Measurements from ENCODE around the gene DCN. TPM values are rescaled to one million over a fixed set of nuclear protein-coding genes. Genes with fewer than 3 reads are reported as not detected.

Gene DCN
- total RNA-seq = 2.7 and 32.6 TPM in 2 replicates

- Histone ChIP-seq H3K36me3 (ENCODE audit: control insufficient read depth, insufficient read depth, low read length) (no peaks in the 10 kb centered on the region), H3K27me3 (ENCODE audit: control insufficient read depth, insufficient read depth, low read length) (no peaks in the 10 kb centered on the region), H3K4me3 (ENCODE audit: low read depth, low read length) (no peak within 1 kb of the TSS)
- DNase-seq (ENCODE audit: low read depth) (no peak), FAIRE-seq (no peak)
- TF ChIP-seq CTCF (IDR thresholded peaks at IDR 0.05; ENCODE audit: insufficient read depth, low read length, severe bottlenecking) = no peak
Observed at GRCh38 chr12:91182636-91183455, at the start of gene DCN. Gene DCN, minus strand, starts transcription at chr12:91182817. Its CDS starts 4,265 bp downstream, at chr12:91178552.

- no peaks in the 10 kb centered on the region for H3K27me3 ChIP-seq (ENCODE audit: control insufficient read depth, insufficient read depth, low read length)
- no peaks in the 10 kb centered on the region for H3K36me3 ChIP-seq (ENCODE audit: control insufficient read depth, insufficient read depth, low read length)
- no peak overlapping the region for H3K4me3 ChIP-seq (ENCODE audit: low read depth, low read length)
- FAIRE-seq (no peak), DNase-seq (ENCODE audit: low read depth) (no peak)
- TF ChIP-seq CTCF (IDR thresholded peaks at IDR 0.05; ENCODE audit: insufficient read depth, low read length, severe bottlenecking) = no peak
Observed at GRCh38 chr12:91230841-91231240, 48.2 kb upstream of the DCN start.

- no peak overlapping the region for H3K4me3 ChIP-seq (ENCODE audit: low read depth, low read length)
- FAIRE-seq = no peak
- no peaks in the 10 kb centered on the region for H3K36me3 ChIP-seq (ENCODE audit: control insufficient read depth, insufficient read depth, low read length)
- TF ChIP-seq CTCF (IDR thresholded peaks at IDR 0.05; ENCODE audit: insufficient read depth, low read length, severe bottlenecking) = no peak
- DNase-seq (ENCODE audit: low read depth) = no peak
- H3K27me3 ChIP-seq (ENCODE audit: control insufficient read depth, insufficient read depth, low read length) = no peaks in the 10 kb centered on the region
Observed at GRCh38 chr12:91226951-91227350, 44.3 kb upstream of the DCN start.

- no peaks in the 10 kb centered on the region for H3K27me3 ChIP-seq (ENCODE audit: control insufficient read depth, insufficient read depth, low read length)
- DNase-seq (ENCODE audit: low read depth) = peak; percentile 47
- H3K4me3 ChIP-seq (ENCODE audit: low read depth, low read length) = no peak overlapping the region
- no peaks in the 10 kb centered on the region for H3K36me3 ChIP-seq (ENCODE audit: control insufficient read depth, insufficient read depth, low read length)
- no peak for FAIRE-seq
- TF ChIP-seq CTCF (IDR thresholded peaks at IDR 0.05; ENCODE audit: insufficient read depth, low read length, severe bottlenecking) = no peak
Observed at GRCh38 chr12:91225316-91225715, 42.7 kb upstream of the DCN start.

- no peaks in the 10 kb centered on the region for H3K27me3 ChIP-seq (ENCODE audit: control insufficient read depth, insufficient read depth, low read length)
- no peak for FAIRE-seq
- H3K4me3 ChIP-seq (ENCODE audit: low read depth, low read length) = no peak overlapping the region
- no peak for TF ChIP-seq CTCF (IDR thresholded peaks at IDR 0.05; ENCODE audit: insufficient read depth, low read length, severe bottlenecking)
- no peak for DNase-seq (ENCODE audit: low read depth)
- H3K36me3 ChIP-seq (ENCODE audit: control insufficient read depth, insufficient read depth, low read length) = no peaks in the 10 kb centered on the region
Observed at GRCh38 chr12:91224401-91224800, 41.8 kb upstream of the DCN start.

GRCh38 chr12:91222746-91223145 is 40.1 kb upstream of the DCN start:
- peak; percentile 51 for DNase-seq (ENCODE audit: low read depth)
- Histone ChIP-seq H3K36me3 (ENCODE audit: control insufficient read depth, insufficient read depth, low read length) (no peaks in the 10 kb centered on the region), H3K27me3 (ENCODE audit: control insufficient read depth, insufficient read depth, low read length) (no peaks in the 10 kb centered on the region), H3K4me3 (ENCODE audit: low read depth, low read length) (no peak overlapping the region)
- FAIRE-seq = no peak
- TF ChIP-seq CTCF (IDR thresholded peaks at IDR 0.05; ENCODE audit: insufficient read depth, low read length, severe bottlenecking) = no peak
